Measurements from ENCODE around the gene TRIM44. TPM values are rescaled to one million over a fixed set of nuclear protein-coding genes. Genes with fewer than 3 reads are reported as not detected.

The TRIM44 gene
- total RNA-seq, 2 donors from 2014 or later = 30.6 to 33.2 TPM

GRCh38 chr11:35861191-35861590 is 198.6 kb downstream of the TRIM44 start:
- Histone ChIP-seq H3K4me1 (replicated peaks) (no peaks in the 10 kb centered on the region), H3K27ac (no peak overlapping the region), H3K36me3 (no peaks in the 10 kb centered on the region), H3K9me3 (no peaks in the 10 kb centered on the region), H3K27me3 (replicated peaks; ENCODE audit: insufficient read depth) (no peaks in the 10 kb centered on the region), H3K4me3 (no peak overlapping the region)
- TF ChIP-seq POLR2A (IDR thresholded peaks at IDR 0.05) = no peak
- no peak for TF ChIP-seq POLR2AphosphoS5 (IDR thresholded peaks at IDR 0.05)
- intact Hi-C loops (cut with DNase I) = no loop called here
- no peak for DNase-seq (ENCODE audit: low spot score)
- WGBS = 95% methylated on average over 15 of the region's 15 CpGs

GRCh38 chr11:35862666-35863065 is 200.1 kb downstream of the TRIM44 start:
- 49% methylated on average over 3 of the region's 3 CpGs for WGBS
- intact Hi-C loops (cut with DNase I) = no loop called here
- H3K27me3 ChIP-seq (replicated peaks; ENCODE audit: insufficient read depth) = no peaks in the 10 kb centered on the region

GRCh38 chr11:35864131-35864530 is 201.6 kb downstream of the TRIM44 start:
- DNase-seq (ENCODE audit: low spot score) = no peak
- TF ChIP-seq CTCF (IDR thresholded peaks at IDR 0.05) (no peak), POLR2A (IDR thresholded peaks at IDR 0.05) (no peak), POLR2AphosphoS5 (IDR thresholded peaks at IDR 0.05) (no peak)
- no peak overlapping the region for H3K27ac ChIP-seq
- intact Hi-C loops (cut with DNase I) = no loop called here
- no peaks in the 10 kb centered on the region for H3K4me1 ChIP-seq (replicated peaks)
- no peaks in the 10 kb centered on the region for H3K36me3 ChIP-seq
- H3K27me3 ChIP-seq (replicated peaks; ENCODE audit: insufficient read depth) = no peaks in the 10 kb centered on the region
- no peak overlapping the region for H3K4me3 ChIP-seq
- WGBS = 91% methylated on average over 2 of the region's 2 CpGs
- no peaks in the 10 kb centered on the region for H3K9me3 ChIP-seq

More at GRCh38 chr11:35862666-35863065, 200.1 kb downstream of the TRIM44 start:
- Histone ChIP-seq H3K4me3 (no peak overlapping the region), H3K36me3 (no peaks in the 10 kb centered on the region), H3K4me1 (replicated peaks) (no peaks in the 10 kb centered on the region), H3K27ac (no peak overlapping the region), H3K9me3 (no peaks in the 10 kb centered on the region)
- DNase-seq (ENCODE audit: low spot score) = no peak
- TF ChIP-seq POLR2A (IDR thresholded peaks at IDR 0.05) (no peak), CTCF (IDR thresholded peaks at IDR 0.05) (no peak), POLR2AphosphoS5 (IDR thresholded peaks at IDR 0.05) (no peak)

GRCh38 chr11:35866601-35867000 is 204.0 kb downstream of the TRIM44 start:
- Histone ChIP-seq H3K9me3 (no peaks in the 10 kb centered on the region), H3K4me3 (no peak overlapping the region), H3K4me1 (replicated peaks) (no peaks in the 10 kb centered on the region), H3K27me3 (replicated peaks; ENCODE audit: insufficient read depth) (no peaks in the 10 kb centered on the region), H3K36me3 (no peaks in the 10 kb centered on the region), H3K27ac (no peak overlapping the region)
- WGBS = 59% methylated on average over 1 of the region's 1 CpG
- DNase-seq (ENCODE audit: low spot score) = no peak
- TF ChIP-seq POLR2AphosphoS5 (IDR thresholded peaks at IDR 0.05) (no peak), CTCF (IDR thresholded peaks at IDR 0.05) (no peak), POLR2A (IDR thresholded peaks at IDR 0.05) (no peak)
- intact Hi-C loops (cut with DNase I) = no loop called here

Other genes with a start within 250 kb of the TRIM44 start
- 1 to 10 TPM in 1 of 2 donors, under 1 TPM in 1; 0.82 to 1.5 TPM for gene SLC1A2, start 243.2 kb upstream of the TRIM44 start, total RNA-seq
- gene PAMR1, start 137.2 kb upstream of the TRIM44 start, total RNA-seq = 1 to 10 TPM; 2.5 to 6.5 TPM
- gene FJX1, start 44.3 kb upstream of the TRIM44 start, total RNA-seq = 10 to 100 TPM; 10.8 to 13.7 TPM